22Rv1 (cell line): ENCODE measurements around the gene DENND10.

Experiments used
- CTCF ChIP-seq: fragments of 450-650 bp; IDR thresholded peaks from 2 replicates; pipeline ENCODE4 v1.5.1; 2017; ENCODE audit warnings: mild to moderate bottlenecking
- ZFX ChIP-seq: fragments of 450-650 bp; IDR thresholded peaks from 2 replicates; pipeline ENCODE4 v1.6.1; 2017; ENCODE audit warnings: antibody characterized with exemption, borderline replicate concordance

- TF ChIP-seq CTCF (no peak), ZFX (no peak)
Observed at GRCh38 chr10:119070395-119071165, 33.3 kb upstream of the DENND10 start.
